8988T (cell line): Measurements from ENCODE around the gene TAF4B.
"Not testable (repeated sequence)": the region's sequence is repeated elsewhere in the genome, so short reads cannot be mapped to it uniquely, and the experiment has no call there.

ENCODE experiments used
- DNase-seq: peaks from one replicate; pipeline ENCODE4 v3.0.0; 2011

TAF4B gene

DNA sequence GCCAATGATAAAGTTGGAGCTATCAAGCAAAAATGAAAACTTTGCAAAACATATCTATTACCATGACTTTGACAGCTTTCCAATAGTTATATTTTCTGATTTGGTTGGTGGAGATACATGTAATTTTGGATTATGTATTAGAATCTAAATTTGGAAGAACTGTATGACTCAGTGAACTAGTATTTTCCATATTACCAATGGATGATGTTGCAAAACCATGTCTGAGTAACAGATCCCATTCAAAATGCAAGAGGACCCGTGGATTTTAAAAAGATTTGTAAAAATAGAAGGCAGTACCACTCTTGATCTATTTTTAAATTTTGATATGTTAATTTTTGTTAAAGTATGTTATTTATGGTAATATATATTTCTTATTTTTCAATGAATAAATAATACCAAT is 83.0 kb downstream of the TAF4B start:
- no peak for DNase-seq

DNA sequence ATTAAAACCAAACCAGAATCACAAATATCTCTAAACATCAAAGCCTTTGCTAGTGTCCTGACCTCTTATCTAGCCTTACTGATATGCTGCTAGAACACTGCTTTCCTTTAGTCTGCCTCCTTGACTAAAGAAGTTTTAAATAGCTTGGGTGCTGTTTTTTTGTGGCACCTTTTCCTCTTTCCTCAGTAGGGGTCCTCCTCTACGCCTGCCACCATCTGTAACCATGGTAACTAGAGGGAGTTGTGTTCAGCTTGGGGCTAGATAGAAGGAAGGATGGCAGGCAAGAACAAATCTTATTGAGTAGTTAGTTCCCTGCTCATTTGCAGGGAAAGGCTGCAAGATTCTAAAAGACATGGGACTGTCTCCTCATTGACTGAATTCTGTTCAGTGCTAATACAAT is 86.0 kb downstream of the TAF4B start:
- DNase-seq, result no peak

GRCh38 chr18:26317398-26317797 is 91.2 kb downstream of the TAF4B start:
- DNase-seq, result no peak

DNA sequence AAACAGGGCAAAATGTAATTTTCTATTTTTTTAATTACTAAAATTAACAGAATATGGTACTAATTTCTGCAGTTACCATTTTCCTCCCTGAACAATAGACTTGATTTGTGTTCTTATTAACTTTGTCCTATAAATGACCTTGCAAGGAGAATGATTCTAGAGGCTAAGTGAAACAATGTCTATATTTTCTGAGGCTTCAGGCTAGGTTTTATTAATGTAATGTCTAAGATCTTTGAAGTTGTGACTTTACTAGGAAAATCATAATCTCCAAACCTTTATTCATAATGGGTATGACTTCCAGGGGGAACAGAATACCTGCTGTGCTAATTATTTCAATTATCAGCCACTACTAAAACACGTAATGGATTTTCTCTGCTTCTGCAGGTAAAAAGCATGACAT is 94.4 kb downstream of the TAF4B start:
- no peak for DNase-seq

GRCh38 chr18:26322890-26323653 is 96.8 kb downstream of the TAF4B start:
- no peak for DNase-seq

DNA sequence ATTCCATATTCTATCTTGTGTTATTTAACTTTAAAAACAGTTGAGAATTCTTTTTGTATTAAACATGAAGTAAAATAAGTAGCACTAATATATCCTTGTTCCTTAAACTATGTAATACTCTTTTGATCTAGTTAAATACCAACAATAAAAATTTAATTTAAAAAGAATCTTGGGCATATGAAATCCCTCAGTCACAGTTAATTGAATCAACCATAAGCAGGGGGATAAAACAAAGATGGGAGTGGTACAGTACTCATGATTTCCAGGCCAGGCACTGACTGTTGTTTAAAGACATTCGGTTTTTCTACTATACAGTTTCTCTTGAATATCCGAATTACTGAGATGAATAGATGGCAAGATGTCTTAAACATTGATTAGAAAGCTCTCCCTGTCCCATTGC is 99.5 kb downstream of the TAF4B start:
- no peak for DNase-seq

DNA sequence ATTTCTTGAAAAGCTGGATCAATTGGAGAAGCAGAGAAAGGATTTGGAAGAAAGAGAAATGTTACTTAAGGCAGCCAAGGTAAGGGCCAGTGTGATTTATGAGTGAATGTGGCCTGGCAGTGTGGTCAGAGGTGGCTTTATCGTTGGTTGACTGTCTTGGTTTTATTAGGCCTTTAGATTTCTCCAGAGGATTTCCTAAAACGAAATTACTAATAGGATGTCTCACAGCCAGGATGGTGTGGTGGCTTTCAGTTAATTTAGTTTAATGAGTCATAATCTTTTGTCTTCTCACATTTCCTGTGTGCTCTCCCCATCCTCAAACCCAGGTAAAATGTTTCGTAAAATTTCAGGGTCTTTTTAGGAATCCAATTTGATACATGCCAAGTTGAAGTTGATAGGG is 100.8 kb downstream of the TAF4B start:
- no peak for DNase-seq

- no peak for DNase-seq
These were observed 106.7 kb downstream of the TAF4B start for GRCh38 chr18:26332991-26333390.

DNA sequence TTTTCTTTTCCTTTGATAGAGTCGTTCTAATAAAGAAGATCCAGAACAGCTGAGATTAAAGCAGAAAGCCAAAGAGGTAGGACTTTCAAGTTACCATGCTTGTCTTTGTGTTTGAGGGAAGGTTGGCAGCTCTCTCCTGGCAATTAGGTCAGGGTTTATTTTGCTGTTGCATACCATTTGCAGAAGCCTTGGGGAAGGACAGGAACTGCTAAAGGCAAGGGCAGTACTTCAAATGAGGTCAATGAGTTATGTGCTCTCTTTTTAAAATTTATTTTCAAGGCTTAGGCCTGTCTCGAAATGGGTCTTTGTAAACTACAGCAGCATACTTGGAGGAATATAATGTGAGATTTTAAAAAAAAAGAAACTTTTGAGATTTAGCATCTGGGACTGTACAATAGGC is 108.9 kb downstream of the TAF4B start:
- DNase-seq, result no peak

GRCh38 chr18:26335571-26336487 is 109.6 kb downstream of the TAF4B start:
- no peak for DNase-seq

GRCh38 chr18:26336572-26336971 is 110.3 kb downstream of the TAF4B start:
- DNase-seq, result no peak

GRCh38 chr18:26342646-26343045 is 116.4 kb downstream of the TAF4B start:
- DNase-seq, result no peak

DNA sequence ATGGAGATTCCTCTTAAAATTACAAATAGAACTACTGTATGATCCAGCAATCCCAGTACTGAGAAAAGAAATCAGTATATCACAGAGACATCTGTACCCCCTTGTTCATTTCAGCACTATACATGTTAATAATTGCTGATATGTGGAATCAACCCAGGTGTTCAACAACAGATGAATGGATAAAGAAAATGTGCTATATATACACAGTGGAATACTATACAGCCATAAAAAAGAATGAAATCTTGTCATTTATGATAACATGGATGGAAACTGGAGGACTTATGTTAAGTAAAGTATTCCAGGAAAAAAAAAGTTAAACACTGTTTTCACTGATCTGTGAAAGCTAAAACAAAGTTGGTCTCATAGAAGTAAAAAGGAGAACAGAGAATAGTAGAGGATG is 124.7 kb downstream of the TAF4B start:
- no peak for DNase-seq

DNA sequence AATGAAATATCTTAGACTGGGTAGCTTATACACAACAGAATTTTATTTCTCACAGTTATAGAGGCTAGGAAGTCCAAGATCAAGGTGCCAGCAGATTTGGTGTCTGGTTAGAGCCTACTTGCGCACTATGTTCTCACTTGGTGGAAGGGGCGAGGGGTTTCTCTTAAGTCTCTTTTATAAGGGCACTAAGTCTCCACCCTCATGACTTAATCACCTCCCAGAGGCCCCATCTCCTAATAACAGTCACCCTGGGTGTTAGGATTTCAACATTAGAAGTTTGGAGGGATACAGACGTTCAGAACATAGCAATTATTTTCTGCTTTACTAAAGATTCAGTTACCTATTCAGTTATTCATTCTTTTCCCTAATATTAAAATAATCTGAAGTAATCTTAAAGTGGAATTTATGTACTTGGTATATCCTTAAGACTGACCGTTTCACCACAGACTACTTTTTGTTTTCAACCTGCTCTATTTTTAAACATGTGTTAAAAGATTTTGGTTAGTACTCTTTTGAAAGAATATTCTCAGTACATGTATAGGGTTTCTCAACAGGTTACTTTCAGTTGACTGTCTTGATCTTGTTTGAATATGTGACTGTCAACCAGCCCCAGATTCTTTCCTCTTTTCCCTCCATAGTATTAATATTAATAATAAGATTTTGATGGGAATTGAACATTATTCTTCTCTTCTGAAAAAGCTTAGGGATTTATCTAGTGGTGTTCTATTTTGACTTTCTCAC is 130.0 kb downstream of the TAF4B start:
- DNase-seq, result no peak

- no peak for DNase-seq
These were observed 131.7 kb downstream of the TAF4B start for GRCh38 chr18:26357960-26358359.

- no peak for DNase-seq
These were observed 135.8 kb downstream of the TAF4B start for GRCh38 chr18:26362021-26362420.

DNA sequence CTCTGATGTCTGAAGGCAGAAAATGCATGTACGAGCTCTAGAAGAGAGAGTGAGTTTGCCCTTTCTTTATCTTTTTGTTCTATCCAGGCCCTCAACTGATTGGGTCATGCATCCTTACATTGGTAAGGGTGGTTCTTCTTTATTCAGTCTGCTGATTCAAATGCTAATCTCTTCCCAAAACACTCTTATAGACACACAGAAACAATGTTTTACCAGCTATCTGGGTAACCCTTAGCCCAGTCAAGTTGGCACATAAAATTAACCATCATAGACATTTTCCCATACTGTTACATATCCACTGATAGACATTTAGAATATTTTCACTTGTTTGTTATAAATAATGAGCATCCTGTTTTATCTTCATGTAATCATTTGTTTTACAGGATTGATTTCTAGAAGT is 141.2 kb downstream of the TAF4B start:
- DNase-seq, result no peak

DNA sequence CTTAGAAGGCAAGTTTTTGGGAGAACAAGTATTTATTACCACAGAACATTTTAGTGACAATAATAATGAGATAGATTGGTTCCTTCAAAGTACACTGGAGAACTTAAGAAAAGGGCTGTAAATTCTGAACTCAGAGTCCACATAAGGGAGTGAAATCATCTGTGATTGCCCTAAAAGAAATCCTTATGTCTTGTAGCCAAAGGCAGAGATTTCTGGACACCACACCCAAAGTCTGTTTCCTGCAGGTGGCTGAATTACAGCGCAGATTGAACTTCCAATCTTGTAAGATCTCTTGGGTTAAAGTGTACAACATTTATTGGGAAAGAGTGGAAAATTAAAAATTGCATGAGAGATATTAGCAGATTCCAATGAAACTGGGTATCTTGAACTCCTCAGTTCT is 143.8 kb downstream of the TAF4B start:
- no peak for DNase-seq

DNA sequence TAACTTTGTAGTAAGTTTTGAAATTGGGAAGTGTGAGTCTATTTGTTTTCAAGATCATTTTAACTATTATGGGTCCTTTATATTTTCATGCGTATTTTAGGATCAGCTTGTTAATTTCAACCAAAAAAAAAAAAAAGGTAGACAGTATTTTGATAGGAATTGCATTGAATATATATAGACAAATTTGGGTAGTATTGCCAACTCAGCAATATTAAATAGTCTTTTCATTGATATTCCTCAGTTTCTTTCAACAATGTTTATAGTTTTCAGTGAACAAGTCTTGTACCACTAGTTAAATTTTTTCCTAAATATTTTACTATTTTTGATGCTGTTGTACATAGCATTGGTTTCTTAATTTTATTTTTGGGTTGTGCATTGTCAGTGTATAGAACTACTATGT is 149.9 kb downstream of the TAF4B start:
- no peak for DNase-seq

DNA sequence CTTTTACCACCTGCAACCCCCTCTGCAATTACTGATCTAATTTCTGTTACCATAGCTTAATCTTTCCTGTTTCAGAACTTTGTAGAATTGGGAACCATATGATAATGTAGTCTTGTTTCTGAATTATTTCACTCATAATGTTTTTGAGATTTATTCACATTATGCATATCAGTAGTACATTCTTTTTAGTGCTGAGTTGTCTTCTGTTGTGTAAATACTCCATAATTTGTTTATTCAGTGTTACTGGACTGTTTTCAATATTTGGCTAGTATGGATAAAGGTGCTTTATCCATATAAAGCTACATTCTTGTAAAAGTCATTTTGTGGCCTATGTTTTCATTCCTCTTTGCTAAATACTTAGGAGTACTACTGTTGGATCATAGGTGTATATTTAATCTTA is 152.5 kb downstream of the TAF4B start:
- DNase-seq, result no peak

- DNase-seq, result not testable (repeated sequence)
These were observed 155.3 kb downstream of the TAF4B start for GRCh38 chr18:26381555-26381954.

DNA sequence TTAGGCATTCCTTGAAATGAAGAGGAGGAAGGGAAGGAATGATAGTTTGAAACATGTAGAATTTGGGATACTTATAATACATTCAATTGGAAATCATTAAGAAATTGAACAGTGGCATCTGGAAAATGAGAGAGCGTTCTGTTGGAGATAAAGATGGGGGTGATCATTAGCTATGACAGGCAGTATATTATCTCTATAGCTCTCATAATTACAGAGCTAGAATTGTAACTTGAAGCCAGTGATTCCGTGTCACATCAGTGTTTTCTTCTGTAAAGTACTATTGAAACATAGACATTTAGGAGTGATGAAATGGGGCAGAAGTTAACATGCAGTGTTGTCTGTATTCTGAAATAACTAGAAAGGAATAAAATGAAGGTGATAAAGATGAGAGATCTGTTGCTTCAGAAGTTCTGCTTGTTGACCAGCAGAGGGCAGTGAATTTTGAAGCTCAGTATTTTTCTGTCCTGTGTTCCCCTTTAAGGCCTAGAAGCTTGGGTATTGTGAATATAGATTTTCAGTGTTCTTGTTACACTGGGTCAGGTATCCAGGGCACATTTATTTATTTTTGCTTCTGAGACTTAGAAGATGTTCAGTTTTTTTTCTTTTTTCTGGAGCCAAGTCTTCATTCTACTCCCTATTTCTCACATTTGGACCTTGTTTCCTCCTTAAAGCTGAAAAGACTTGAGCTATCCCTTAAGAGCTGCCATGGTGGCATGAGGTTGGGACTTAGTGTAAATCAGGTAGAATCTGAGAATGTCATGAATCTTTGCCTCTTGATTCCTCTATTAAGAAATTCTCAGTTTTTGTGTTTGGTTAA is 157.4 kb downstream of the TAF4B start:
- no peak for DNase-seq

DNA sequence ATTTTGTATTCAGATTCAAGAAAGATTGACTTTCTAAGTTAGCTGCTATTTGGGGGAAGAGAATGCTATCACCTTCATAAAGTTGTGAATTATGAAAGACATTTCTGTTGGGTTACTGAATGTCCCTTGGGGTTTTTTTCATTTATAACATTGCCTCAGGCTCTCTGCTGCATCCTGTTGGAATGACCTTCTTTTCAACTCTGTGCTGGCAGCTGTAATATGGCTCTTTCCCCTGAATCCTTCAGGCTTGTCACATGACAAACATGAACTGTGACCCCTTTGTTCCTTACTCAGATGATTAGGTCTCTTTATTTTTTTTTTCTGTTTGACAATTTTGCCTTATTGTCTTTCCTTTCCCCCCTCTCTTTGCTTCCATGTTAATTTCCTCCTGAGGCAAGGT is 159.8 kb downstream of the TAF4B start:
- DNase-seq, result no peak
